Mucosa of gallbladder (tissue), 1 donor: Measurements from ENCODE around the gene SLC9A2. TPM values are rescaled to one million over a fixed set of nuclear protein-coding genes. Genes with fewer than 3 reads are reported as not detected.

ENCODE experiments used
- DNase-seq: peaks from one replicate; pipeline ENCODE4 v3.0.0-alpha.2; 2020; ENCODE audit warnings: low spot score
- total RNA-seq: library from RNA; stranded (reverse); gene quantifications from one replicate; pipeline ENCODE4 v1.2.1, GENCODE V29; 2021
- donor health status: DM: no; HTN: no; CAD: no.

The SLC9A2 gene
- total RNA-seq, 1 donor from 2014 or later = 19.9 TPM

DNA sequence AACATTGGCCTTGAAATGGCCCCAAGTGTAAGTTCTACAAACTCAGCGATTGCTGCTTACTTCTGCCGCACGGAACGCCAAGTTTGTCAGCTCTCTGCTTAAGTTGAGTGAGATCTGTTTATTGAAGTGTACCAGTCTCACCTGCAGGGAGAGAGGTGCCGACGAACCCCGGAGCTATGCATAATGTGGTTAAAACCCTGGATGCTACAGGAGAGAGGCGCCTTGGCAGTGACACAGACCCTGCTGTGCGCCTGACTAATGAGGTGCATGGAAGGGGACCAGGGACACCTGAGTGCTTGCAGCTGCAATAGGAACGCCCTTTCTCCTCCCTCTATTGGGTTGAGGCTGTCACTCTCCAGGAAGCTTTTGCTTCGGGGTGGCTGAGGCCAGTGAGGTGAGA, 979 bp downstream of the SLC9A2 start:
- DNase-seq = peak; percentile 34

- no peak for DNase-seq
Observed at GRCh38 chr2:102621630-102622029, 2.3 kb downstream of the SLC9A2 start.

DNA sequence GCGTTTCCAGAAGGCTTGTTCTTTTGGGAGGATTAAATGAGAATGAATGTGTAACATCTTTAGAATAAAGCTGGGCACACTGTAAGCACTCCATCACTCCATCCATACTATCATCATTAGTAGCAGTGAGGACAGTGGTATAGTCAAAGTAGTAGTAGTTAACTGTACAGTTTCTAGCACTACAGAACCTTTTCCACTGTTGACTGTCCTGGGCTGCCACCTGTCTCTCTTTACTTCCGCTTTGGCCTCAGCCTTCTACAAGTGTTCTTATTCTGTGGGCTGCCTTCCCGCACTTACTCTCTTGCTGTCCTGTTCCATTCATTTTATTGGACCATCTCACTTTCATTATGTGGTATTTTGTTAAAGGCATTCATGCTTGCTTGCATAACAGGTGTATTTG, 3.3 kb downstream of the SLC9A2 start:
- no peak for DNase-seq

GRCh38 chr2:102630458-102630857, 11.1 kb downstream of the SLC9A2 start:
- no peak for DNase-seq

DNA sequence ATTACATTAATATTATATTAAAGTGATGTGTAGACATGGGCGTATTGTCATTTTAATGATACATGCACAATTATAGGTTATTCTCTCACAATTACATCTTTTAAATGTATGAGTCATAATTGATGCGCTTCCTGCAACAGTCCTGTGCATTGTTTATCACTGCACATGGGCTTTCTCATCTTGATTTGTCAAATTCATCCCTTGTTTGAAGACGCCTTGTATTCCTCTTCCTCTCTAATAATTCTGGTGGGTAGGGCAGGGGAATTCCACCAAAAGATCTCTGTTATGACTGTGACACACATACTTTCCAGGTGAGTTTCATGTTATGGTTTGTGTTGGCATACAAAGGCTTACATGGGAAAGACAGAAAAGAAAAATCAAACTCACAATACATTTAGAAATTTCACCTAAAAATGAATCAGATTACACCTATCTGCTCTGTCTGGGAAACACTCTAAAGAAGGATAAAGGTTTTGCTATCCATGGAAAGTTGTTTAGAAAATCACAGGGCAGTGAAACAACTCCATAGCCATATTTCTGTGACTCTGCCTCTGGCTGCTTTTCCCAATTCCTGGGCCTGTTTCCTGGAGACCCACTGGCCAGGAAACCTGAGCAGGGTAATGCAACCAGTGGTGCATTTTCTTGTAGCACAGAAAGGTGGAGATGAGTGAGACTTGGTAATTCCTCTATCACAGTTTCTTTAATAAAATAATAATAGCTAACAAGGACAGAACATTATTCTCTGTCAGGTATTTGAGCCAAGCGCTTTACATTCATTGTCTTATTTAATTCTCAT, 13.2 kb downstream of the SLC9A2 start:
- no peak for DNase-seq

- no peak for DNase-seq
Observed at GRCh38 chr2:102634831-102635241, 15.5 kb downstream of the SLC9A2 start.

GRCh38 chr2:102635317-102635716, 16.0 kb downstream of the SLC9A2 start:
- DNase-seq = no peak

DNA sequence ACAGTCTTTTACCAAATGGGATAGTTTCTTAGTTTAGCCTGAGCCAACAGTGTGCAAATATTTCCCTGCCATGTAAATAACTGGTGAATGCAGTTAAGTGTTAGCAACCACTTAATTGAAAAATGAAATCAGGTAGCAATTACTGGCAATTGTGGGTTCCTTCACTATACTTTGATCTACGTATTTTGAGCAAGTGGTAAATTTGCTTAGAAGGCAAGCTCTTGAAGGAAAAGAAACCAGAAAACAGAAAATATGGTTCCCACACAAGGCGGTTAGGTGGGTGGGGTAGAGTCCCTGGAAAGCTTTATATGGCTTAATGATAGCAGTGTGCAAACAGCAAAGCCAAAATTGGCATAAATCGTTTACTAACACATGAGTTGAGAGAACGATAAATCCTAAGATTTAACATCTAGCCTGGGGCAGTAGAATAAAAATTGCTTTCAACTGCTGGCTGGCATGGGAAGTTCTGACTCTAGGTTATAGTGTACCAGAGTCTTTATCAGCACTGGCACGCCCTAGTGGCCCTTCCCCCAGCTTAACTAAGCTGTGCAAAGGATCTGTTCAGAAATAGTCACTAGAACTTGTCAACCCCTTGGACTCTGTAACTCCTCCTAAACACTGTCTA, 17.0 kb downstream of the SLC9A2 start:
- DNase-seq = no peak

DNA sequence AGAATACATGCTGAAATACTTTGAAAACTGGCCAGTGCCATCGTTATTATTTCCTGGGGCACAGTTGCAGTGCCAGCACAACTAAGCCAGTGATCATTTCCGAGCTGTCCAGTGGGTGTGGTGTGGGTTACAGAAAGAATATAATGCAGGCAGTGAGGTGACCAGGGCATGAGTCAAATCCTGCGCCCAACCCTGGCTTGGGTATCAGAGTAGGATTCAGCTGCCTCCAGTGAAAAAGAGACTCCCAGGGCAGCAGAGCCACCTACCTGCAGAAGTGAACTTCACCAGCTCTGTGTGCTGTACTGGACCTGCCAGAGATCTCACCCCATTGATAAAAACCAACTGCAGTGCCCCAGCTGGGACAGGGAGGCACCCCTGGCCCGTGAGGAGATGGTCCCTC, 18.0 kb downstream of the SLC9A2 start:
- no peak for DNase-seq

DNA sequence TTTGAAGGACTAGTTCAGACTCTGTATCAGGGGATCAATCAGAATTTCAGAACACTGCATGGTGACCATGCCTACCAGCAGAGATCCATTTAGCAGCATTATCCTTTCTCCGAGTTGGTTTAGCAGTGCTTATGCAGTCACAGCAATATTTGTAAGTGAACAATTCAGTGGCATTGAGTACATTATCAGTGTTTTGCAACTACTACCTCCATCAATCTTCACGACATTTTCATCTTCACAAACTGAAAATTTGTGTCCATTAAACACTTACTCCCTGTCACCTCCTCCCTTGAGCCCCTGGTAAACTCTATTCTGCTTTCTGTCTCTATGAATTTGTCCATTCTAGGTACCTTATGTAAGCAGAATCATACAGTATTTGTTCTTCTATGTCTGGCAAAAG, 20.1 kb downstream of the SLC9A2 start:
- DNase-seq = no peak

GRCh38 chr2:102652126-102652525, 32.8 kb downstream of the SLC9A2 start:
- no peak for DNase-seq

DNA sequence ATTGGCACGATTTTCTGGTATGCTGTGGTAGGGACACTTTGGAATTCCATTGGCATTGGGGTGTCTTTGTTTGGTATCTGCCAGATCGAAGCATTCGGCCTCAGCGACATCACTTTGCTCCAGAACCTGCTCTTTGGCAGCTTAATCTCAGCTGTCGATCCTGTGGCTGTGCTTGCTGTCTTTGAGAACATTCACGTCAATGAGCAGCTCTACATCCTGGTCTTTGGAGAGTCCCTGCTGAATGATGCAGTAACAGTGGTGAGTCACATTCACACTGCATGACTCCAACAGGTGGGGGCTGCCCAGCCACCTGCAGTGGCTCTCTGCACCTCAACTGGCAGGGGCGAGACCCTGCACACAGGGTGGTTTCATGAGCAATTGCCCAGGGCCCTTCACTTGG, 38.4 kb downstream of the SLC9A2 start:
- no peak for DNase-seq

GRCh38 chr2:102660070-102660469, 40.7 kb downstream of the SLC9A2 start:
- no peak for DNase-seq

- no peak for DNase-seq
Observed at GRCh38 chr2:102660574-102660973, 41.2 kb downstream of the SLC9A2 start.

- no peak for DNase-seq
Observed at GRCh38 chr2:102661846-102662245, 42.5 kb downstream of the SLC9A2 start.

GRCh38 chr2:102662833-102663232, 43.5 kb downstream of the SLC9A2 start:
- DNase-seq = no peak

GRCh38 chr2:102663381-102663780, 44.0 kb downstream of the SLC9A2 start:
- DNase-seq = no peak

DNA sequence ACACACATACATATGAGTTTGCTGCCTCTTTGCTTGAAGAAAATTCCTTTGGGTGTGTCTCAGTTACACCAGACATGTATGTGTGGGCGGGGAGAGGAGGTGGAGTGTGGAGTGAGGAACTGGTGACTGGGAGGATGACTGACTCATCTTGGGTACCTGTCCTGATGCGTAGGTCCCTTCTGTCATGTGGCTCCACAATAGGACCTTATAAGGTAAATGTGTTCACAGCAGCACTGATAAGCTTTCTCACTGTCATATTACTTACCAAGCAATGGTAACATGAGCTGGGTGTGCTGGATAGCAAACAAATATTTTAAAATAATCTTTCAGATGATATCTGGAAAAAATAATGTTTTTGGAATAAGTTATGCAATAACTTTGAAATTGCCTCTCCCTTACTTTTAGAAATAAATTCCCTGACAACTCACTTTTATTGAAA, 45.1 kb downstream of the SLC9A2 start:
- no peak for DNase-seq

GRCh38 chr2:102667072-102667471, 47.7 kb downstream of the SLC9A2 start:
- DNase-seq = no peak

DNA sequence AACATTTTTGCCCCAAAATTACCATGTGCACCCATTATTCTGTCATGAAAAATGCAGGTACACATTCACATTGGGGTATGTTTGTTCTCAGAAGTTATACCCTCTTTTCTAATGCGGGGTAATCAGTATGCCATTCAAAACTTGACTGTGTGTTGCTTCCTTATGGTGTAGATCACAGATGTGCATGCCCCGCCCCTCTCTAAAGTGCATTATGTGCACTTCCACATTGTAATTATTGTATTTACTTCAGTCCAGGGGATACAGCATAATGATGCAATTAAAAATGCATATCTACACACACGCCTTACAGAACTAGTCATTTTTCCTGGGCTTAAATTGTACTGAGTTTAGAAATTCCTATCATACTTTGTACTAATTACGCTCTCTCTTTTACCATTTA, 48.8 kb downstream of the SLC9A2 start:
- no peak for DNase-seq

GRCh38 chr2:102669401-102669800, 50.0 kb downstream of the SLC9A2 start:
- DNase-seq = no peak

GRCh38 chr2:102672107-102672776, 52.9 kb downstream of the SLC9A2 start:
- no peak for DNase-seq

DNA sequence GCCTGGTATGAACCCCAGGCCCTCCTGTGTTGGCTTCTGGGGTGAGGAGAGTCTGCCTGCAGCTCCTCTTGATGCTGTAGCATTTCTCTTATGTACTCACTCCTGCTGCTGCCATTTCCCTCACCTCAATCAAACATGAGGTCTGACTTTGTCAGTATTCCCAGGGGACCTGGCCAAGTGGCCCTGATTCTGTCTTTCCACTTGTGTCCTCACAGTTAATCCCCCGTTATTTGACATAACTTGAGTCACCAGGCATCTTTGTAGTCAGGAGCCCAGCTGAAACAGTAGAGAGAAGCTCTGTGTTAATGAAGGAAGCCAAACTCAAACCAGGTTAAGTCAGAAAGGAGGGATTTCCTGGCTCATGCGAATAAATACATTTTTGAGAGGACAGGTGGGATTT, 55.0 kb downstream of the SLC9A2 start:
- no peak for DNase-seq
